IPS DF 4.7 (cell line): Measurements from ENCODE around the gene SBF1.
A peak's percentile ranks its signal among the peaks of the same experiment; 100 is the strongest.
"Not testable (repeated sequence)": the region's sequence is repeated elsewhere in the genome, so short reads cannot be mapped to it uniquely, and the experiment has no call there.

Experiments
- DNase-seq: peaks from one replicate; pipeline ENCODE4 v3.0.0-alpha.2; 2013; ENCODE audit warnings: low spot score; ENCODE audit errors: extremely low read depth

Gene SBF1

GRCh38 chr22:50400931-50401330, 73.9 kb downstream of the SBF1 start:
- no peak for DNase-seq

GRCh38 chr22:50400406-50400805, 74.4 kb downstream of the SBF1 start:
- no peak for DNase-seq

GRCh38 chr22:50399751-50400331, 75.0 kb downstream of the SBF1 start:
- peak; percentile 11 for DNase-seq

GRCh38 chr22:50398831-50399648, 75.8 kb downstream of the SBF1 start:
- DNase-seq: no peak

GRCh38 chr22:50397371-50398060, 77.3 kb downstream of the SBF1 start:
- DNase-seq: not testable (repeated sequence)

GRCh38 chr22:50396751-50397370, 78.0 kb downstream of the SBF1 start:
- DNase-seq: no peak
